ENCODE results near the gene C12orf43. TPM values are rescaled to one million over a fixed set of nuclear protein-coding genes. Genes with fewer than 3 reads are reported as not detected.

The C12orf43 gene
- total RNA-seq, 2 experiments from 2014 or later = 14.1 to 15.0 TPM

DNA sequence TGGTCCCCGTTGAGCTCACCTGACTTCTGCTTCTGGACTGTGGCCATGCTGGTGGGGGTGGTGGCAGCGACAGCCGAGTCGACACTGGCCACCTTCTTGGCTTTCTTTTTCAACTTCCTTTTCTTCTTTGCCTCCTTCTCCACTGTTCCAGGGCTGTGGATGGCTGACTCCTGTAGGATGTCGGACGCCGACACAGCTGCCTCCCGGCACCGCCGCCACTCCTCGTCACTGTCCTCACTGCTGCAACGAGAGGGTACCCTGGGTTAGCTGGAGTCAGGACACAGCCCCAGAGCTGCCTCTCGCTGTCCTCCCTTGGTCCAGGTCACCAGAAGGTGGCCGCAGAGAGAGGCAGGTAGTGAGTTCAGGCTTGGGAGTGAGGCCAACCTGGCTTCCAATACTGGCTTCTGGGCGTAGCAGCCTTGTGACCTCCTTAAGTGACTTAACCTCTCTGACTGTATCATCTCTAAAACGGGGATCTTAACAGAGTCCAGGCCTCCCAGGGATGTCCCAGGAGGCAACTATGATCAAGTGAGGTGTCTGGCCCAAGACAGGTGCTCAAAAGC, 12.0 kb downstream of the C12orf43 start:
- no peak for DNase-seq
- H3K36me3 Mint-ChIP-seq (ENCODE audit: low read depth) = peaks cover 24% of the 10 kb centered on the region
- CTCF ChIA-PET = interaction anchor here (0.7 to 2.4 kb wide), 5 partner anchors 11 to 130 kb away, joined by 3 to 31 read pairs (median 7); no protein-coding TSS in a partner anchor
- H3K27me3 Mint-ChIP-seq (ENCODE audit: low read depth) = no peaks in the 10 kb centered on the region
- intact Hi-C loops (cut with micrococcal nuclease) = no loop called here
- H3K4me3 Mint-ChIP-seq = no peak overlapping the region
- H3K9me3 Mint-ChIP-seq = no peaks in the 10 kb centered on the region
- H3K27ac Mint-ChIP-seq = no peak overlapping the region
- no peaks in the 10 kb centered on the region for H3K4me1 Mint-ChIP-seq (ENCODE audit: low read depth)

DNA sequence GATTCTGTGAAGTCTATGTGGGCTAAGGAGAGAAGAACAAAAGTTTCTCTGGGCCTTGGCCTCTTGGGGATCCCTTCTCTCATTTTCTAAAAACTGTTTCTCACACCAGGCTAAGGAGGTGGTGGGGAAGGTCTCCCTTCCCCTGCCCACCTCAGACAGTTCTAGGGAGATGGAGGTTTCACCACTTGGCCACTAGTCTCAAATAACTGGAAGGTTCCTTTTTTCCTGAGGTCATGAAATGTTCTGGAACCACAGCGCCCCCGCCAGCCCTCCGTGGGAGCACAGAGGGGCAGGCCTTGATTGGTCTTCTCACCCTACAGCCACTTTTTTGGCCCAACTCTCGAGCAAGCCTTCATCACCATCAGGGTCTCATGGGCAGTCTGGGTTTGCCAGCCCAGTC, 12.6 kb downstream of the C12orf43 start:
- Mint-ChIP-seq H3K36me3 (ENCODE audit: low read depth) (peaks cover 24% of the 10 kb centered on the region), H3K27me3 (ENCODE audit: low read depth) (no peaks in the 10 kb centered on the region), H3K9me3 (no peaks in the 10 kb centered on the region), H3K4me3 (no peak overlapping the region), H3K27ac (no peak overlapping the region), H3K4me1 (ENCODE audit: low read depth) (no peaks in the 10 kb centered on the region)
- intact Hi-C loops (cut with micrococcal nuclease) = no loop called here
- DNase-seq = no peak
- CTCF ChIA-PET = interaction anchor here (1.7 kb wide), 1 partner anchor 89 kb away, joined by 7 read pairs; no protein-coding TSS in a partner anchor

DNA sequence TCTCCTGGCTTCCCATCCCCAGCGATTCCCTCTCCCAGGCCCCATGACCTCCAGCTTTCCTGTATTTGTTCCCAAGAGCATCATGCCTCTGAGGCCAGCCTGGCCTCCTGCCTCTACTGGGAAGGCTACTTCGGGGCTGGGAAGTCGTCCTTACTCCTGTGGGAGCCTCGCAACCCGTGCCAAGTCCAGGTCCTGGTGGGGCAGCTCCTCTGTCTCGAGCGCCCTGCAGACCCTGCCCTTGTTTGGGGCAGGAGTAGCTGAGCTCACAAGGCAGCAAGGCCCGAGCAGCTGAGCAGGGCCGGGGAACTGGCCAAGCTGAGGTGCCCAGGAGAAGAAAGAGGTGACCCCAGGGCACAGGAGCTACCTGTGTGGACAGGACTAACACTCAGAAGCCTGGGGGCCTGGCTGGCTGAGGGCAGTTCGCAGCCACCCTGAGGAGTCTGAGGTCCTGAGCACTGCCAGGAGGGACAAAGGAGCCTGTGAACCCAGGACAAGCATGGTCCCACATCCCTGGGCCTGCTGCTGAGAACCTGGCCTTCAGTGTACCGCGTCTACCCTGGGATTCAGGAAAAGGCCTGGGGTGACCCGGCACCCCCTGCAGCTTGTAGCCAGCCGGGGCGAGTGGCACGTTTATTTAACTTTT, 14.3 kb downstream of the C12orf43 start:
- intact Hi-C loops (cut with micrococcal nuclease) = no loop called here
- Mint-ChIP-seq H3K4me1 (ENCODE audit: low read depth) (no peaks in the 10 kb centered on the region), H3K27me3 (ENCODE audit: low read depth) (no peaks in the 10 kb centered on the region), H3K36me3 (ENCODE audit: low read depth) (peaks cover 24% of the 10 kb centered on the region), H3K4me3 (no peak overlapping the region), H3K27ac (no peak overlapping the region), H3K9me3 (no peaks in the 10 kb centered on the region)
- CTCF ChIA-PET = interaction anchor here (2.5 kb wide), 1 partner anchor 58 kb away, joined by 10 read pairs; no protein-coding TSS in a partner anchor
- no peak for DNase-seq

DNA sequence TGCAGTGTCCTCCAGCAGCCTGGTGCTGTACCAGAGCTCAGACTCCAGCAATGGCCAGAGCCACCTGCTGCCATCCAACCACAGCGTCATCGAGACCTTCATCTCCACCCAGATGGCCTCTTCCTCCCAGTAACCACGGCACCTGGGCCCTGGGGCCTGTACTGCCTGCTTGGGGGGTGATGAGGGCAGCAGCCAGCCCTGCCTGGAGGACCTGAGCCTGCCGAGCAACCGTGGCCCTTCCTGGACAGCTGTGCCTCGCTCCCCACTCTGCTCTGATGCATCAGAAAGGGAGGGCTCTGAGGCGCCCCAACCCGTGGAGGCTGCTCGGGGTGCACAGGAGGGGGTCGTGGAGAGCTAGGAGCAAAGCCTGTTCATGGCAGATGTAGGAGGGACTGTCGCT, 15.2 kb downstream of the C12orf43 start:
- Mint-ChIP-seq H3K9me3 (no peaks in the 10 kb centered on the region), H3K27me3 (ENCODE audit: low read depth) (no peaks in the 10 kb centered on the region), H3K4me1 (ENCODE audit: low read depth) (no peaks in the 10 kb centered on the region), H3K27ac (no peak overlapping the region), H3K36me3 (ENCODE audit: low read depth) (peaks cover 20% of the 10 kb centered on the region), H3K4me3 (no peak overlapping the region)
- DNase-seq = no peak
- CTCF ChIA-PET = interaction anchor here (2.5 kb wide), 1 partner anchor 59 kb away, joined by 10 read pairs; no protein-coding TSS in a partner anchor
- intact Hi-C loops (cut with micrococcal nuclease) = no loop called here

DNA sequence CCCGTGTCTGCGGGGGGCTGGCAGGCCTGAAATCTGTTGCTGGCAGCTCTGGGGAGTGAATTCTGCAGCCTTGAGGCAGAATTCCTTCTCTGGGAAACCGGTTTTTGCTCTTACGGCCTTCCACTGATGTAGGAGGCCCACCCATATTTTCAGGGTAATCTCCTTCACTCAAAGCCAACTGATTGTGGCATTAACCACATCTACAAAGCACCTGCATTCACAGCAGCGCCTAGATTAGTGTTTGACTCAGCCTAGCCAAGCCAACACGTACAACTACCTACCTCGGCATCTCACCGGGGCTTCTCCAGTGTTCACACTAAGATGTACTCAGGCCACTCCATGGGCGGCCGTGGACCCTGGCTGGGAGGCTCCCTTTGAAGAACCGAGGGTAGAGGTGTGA, 15.8 kb downstream of the C12orf43 start:
- Mint-ChIP-seq H3K4me1 (ENCODE audit: low read depth) (no peaks in the 10 kb centered on the region), H3K27ac (no peak overlapping the region), H3K9me3 (no peaks in the 10 kb centered on the region), H3K4me3 (no peak overlapping the region), H3K36me3 (ENCODE audit: low read depth) (peaks cover 20% of the 10 kb centered on the region), H3K27me3 (ENCODE audit: low read depth) (no peaks in the 10 kb centered on the region)
- CTCF ChIA-PET = no interaction called here
- intact Hi-C loops (cut with micrococcal nuclease) = no loop called here
- no peak for DNase-seq

DNA sequence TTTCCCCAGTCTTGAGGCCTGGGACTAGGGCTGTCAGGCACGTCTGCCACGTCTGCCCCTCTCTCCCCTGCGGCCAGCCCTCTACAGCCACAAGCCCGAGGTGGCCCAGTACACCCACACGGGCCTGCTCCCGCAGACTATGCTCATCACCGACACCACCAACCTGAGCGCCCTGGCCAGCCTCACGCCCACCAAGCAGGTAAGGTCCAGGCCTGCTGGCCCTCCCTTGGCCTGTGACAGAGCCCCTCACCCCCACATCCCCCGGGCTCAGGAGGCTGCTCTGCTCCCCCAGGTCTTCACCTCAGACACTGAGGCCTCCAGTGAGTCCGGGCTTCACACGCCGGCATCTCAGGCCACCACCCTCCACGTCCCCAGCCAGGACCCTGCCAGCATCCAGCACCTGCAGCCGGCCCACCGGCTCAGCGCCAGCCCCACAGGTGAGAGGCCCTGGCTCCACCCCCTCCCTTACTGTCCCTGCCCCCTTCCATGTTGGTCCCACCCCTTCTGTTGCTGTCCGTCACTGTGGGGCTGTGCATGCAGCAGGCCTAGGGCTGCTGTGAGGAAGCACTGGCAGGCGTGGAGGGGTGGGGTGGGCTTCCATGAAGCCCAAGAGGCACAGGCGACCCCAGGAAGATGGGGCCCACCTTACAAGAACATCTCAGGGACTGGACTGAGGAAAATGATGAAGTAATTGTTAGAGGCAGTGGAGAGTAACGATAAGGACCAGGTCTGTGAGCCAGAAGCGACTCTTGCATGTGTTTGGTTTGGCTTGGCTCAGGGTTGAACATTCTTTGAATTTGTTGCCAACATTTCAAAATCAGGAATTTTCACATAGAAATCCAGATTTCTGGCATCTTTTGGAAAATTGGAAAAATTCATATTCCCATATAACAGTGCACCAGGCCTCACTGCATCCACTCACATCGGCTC, 16.8 kb downstream of the C12orf43 start:
- Mint-ChIP-seq H3K27me3 (ENCODE audit: low read depth) (peaks cover 5% of the 10 kb centered on the region), H3K4me1 (ENCODE audit: low read depth) (no peaks in the 10 kb centered on the region), H3K36me3 (ENCODE audit: low read depth) (peaks cover 11% of the 10 kb centered on the region), H3K9me3 (no peaks in the 10 kb centered on the region), H3K4me3 (no peak overlapping the region), H3K27ac (no peak overlapping the region)
- no peak for DNase-seq
- CTCF ChIA-PET = no interaction called here
- intact Hi-C loops (cut with micrococcal nuclease) = no loop called here

DNA sequence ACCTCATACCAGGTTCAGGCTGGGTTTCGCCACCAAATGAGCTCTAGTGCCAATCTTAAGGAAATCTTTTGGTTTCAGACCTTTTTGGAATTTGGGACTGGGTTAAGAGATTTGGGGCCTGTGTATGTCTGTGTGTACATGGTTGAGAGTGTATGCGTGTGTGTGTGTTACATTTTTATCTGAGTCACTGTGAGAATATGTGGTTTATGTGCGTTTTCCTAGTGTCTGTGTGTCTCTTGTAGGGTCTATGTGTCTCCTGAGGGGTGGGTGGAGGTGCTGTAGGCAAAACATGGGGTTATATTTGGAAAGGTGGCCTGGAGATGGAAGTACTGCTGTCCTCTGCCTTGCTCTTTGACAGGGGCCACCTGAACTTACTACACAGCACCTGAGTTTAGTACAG, 17.9 kb downstream of the C12orf43 start:
- peaks cover 5% of the 10 kb centered on the region for H3K36me3 Mint-ChIP-seq (ENCODE audit: low read depth)
- CTCF ChIA-PET = interaction anchor here (1.9 kb wide), 1 partner anchor 27 kb away, joined by 7 read pairs; no protein-coding TSS in a partner anchor
- intact Hi-C loops (cut with micrococcal nuclease) = no loop called here
- DNase-seq = no peak
- H3K27ac Mint-ChIP-seq = no peak overlapping the region
- no peak overlapping the region for H3K4me3 Mint-ChIP-seq
- peaks cover 5% of the 10 kb centered on the region for H3K27me3 Mint-ChIP-seq (ENCODE audit: low read depth)
- H3K9me3 Mint-ChIP-seq = no peaks in the 10 kb centered on the region
- H3K4me1 Mint-ChIP-seq (ENCODE audit: low read depth) = no peaks in the 10 kb centered on the region

DNA sequence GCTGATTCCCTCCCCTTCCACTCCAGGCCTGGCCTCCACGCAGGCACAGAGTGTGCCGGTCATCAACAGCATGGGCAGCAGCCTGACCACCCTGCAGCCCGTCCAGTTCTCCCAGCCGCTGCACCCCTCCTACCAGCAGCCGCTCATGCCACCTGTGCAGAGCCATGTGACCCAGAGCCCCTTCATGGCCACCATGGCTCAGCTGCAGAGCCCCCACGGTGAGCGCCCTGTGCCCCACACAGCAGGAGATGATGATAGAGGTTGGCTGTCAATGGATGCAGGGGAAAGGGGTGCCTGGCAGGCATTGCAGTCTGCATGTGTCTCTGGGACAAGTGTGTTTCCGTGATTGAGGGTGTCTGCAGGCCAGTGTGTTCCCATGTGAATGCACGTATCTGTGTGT, 18.8 kb downstream of the C12orf43 start:
- Mint-ChIP-seq H3K27ac (no peak overlapping the region), H3K27me3 (ENCODE audit: low read depth) (peaks cover 5% of the 10 kb centered on the region), H3K4me1 (ENCODE audit: low read depth) (no peaks in the 10 kb centered on the region), H3K9me3 (no peaks in the 10 kb centered on the region), H3K4me3 (no peak overlapping the region), H3K36me3 (ENCODE audit: low read depth) (peaks cover 1% of the 10 kb centered on the region)
- CTCF ChIA-PET = interaction anchor here (0.7 to 1.9 kb wide), 3 partner anchors 8 to 64 kb away, joined by 4 to 7 read pairs (median 6); no protein-coding TSS in a partner anchor
- DNase-seq = no peak
- intact Hi-C loops (cut with micrococcal nuclease) = no loop called here

DNA sequence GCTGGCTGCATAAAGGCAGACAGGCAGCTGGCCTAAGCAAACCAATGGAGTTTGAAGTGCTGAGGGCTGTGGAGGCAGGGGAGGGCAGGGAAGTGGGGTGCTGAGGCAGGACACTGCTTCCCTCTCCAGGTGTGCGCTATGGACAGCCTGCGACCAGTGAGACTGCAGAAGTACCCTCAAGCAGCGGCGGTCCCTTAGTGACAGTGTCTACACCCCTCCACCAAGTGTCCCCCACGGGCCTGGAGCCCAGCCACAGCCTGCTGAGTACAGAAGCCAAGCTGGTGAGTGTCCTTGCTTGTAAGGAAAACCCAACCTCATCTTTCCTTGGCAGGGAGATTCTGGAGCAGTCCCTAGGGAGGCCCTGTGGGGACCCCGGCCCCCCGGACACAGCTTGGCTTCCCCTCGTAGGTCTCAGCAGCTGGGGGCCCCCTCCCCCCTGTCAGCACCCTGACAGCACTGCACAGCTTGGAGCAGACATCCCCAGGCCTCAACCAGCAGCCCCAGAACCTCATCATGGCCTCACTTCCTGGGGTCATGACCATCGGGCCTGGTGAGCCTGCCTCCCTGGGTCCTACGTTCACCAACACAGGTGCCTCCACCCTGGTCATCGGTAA, 20.0 kb downstream of the C12orf43 start:
- DNase-seq = no peak
- H3K4me3 Mint-ChIP-seq = no peak overlapping the region
- H3K9me3 Mint-ChIP-seq = no peaks in the 10 kb centered on the region
- no peaks in the 10 kb centered on the region for H3K36me3 Mint-ChIP-seq (ENCODE audit: low read depth)
- no peak overlapping the region for H3K27ac Mint-ChIP-seq
- H3K4me1 Mint-ChIP-seq (ENCODE audit: low read depth) = no peaks in the 10 kb centered on the region
- intact Hi-C loops (cut with micrococcal nuclease) = no loop called here
- peaks cover 5% of the 10 kb centered on the region for H3K27me3 Mint-ChIP-seq (ENCODE audit: low read depth)
- CTCF ChIA-PET = interaction anchor here (0.5 kb wide), 1 partner anchor 100 kb away, joined by 4 read pairs; no protein-coding TSS in a partner anchor

DNA sequence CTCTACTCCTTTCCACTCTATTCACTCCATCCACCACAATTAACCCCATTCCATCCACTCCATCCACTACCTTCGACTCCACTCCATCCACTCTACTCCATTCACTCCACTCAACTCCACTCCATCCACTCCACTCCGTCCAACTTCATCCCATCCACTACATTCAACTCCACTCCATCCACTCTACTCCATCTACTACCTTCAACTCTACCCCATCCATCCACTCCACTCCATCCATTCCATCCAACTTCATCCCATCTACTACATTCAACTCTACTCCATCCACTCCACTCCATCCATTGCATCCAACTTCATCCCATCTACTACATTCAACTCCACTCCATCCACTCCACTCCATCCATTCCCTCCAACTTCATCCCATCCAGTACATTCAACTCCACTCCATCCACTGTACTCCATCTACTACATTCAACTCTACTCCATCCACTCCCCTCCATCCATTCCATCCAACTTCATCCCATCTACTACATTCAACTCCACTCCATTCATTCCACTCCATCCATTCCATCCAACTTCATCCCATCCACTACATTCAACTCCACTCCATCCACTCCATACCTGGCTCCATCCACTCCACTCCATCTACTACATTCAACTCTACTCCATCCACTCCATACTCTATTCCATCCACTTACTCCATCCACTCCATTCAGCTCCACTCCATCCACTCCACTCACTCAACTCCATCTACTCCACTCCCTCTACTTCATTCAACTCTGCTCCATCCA, 21.5 kb downstream of the C12orf43 start:
- H3K9me3 Mint-ChIP-seq = no peaks in the 10 kb centered on the region
- no peak overlapping the region for H3K4me3 Mint-ChIP-seq
- CTCF ChIA-PET = no interaction called here
- peaks cover 5% of the 10 kb centered on the region for H3K27me3 Mint-ChIP-seq (ENCODE audit: low read depth)
- no peaks in the 10 kb centered on the region for H3K4me1 Mint-ChIP-seq (ENCODE audit: low read depth)
- H3K36me3 Mint-ChIP-seq (ENCODE audit: low read depth) = no peaks in the 10 kb centered on the region
- no peak for DNase-seq
- H3K27ac Mint-ChIP-seq = no peak overlapping the region
- intact Hi-C loops (cut with micrococcal nuclease) = no loop called here

DNA sequence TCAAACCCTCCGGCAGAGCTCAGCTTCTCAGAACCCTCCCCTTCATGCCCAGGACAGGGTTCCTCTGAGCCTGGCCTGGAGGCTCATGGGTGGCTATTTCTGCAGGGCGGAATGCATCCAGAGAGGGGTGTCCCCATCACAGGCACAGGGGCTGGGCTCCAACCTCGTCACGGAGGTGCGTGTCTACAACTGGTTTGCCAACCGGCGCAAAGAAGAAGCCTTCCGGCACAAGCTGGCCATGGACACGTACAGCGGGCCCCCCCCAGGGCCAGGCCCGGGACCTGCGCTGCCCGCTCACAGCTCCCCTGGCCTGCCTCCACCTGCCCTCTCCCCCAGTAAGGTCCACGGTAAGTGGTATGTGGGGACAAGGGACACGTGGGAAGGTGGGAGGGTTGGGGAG, 22.2 kb downstream of the C12orf43 start:
- intact Hi-C loops (cut with micrococcal nuclease) = no loop called here
- Mint-ChIP-seq H3K27me3 (ENCODE audit: low read depth) (peaks cover 5% of the 10 kb centered on the region), H3K27ac (no peak overlapping the region), H3K4me3 (no peak overlapping the region), H3K4me1 (ENCODE audit: low read depth) (no peaks in the 10 kb centered on the region), H3K9me3 (no peaks in the 10 kb centered on the region), H3K36me3 (ENCODE audit: low read depth) (no peaks in the 10 kb centered on the region)
- no peak for DNase-seq
- CTCF ChIA-PET = interaction anchor here (0.9 kb wide), 1 partner anchor 12 kb away, joined by 3 read pairs; no protein-coding TSS in a partner anchor

All from activated naive CD4-positive, alpha-beta T cell treated with anti-CD3 and anti-CD28 coated beads for 36 hours (primary cell).